Keratinocyte (primary cell): ENCODE measurements around the gene HMGXB3.

Source experiments
- CTCF ChIP-seq, 3 experiments: IDR thresholded peaks in 1 of 3; conservative IDR thresholded peaks in 1 of 3; optimal IDR thresholded peaks in 1 of 3; 2 replicates in 2 of 3; 3 replicates in 1 of 3; pipeline versions ENCODE3 to v1.5.1; 2011; ENCODE audit warnings: low read length in 3 of 3, mild to moderate bottlenecking in 3 of 3, moderate library complexity in 2 of 3, control low read depth in 1 of 3, inconsistent platforms in 1 of 3; ENCODE audit not compliant: insufficient read depth in 2 of 3; ENCODE audit errors: extremely low read depth in 1 of 3
- EZH2 ChIP-seq: IDR thresholded peaks from one replicate; pipeline ENCODE4 v1.6.1; 2012; ENCODE audit warnings: inconsistent platforms, mild to moderate bottlenecking, low read length, moderate library complexity

DNA sequence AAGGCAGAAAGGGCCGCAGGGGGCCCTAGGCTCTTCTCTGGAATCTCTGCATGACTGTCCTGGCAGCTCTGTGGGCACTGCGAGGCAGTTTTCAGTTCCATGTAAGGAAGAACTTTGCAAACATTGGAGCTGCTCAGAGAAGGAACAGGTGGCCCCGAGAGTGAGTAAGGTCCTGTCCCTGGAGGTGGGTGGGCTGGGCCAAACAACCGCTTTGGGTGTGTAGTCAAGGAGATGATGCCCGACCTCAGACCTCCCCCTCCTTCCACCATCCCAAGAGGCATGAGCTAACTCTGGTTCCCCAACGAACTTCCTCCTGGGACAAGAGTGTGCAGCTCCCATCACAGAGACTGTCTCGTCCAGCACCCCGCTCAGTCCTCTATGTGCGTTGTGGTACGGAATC, 65.3 kb downstream of the HMGXB3 start:
- TF ChIP-seq CTCF (optimal IDR thresholded peaks at IDR 0.05 in 1 of 3, IDR thresholded peaks at IDR 0.05 in 1 of 3, conservative IDR thresholded peaks at IDR 0.05 in 1 of 3; ENCODE audit: extremely low read depth in 1 of 3, insufficient read depth in 2 of 3, low read length in 3 of 3) (no peak), EZH2 (no peak)
